Endodermal cell (in vitro differentiated cells): ENCODE results near the gene IFT122. TPM values are rescaled to one million over a fixed set of nuclear protein-coding genes. Genes with fewer than 3 reads are reported as not detected.
A peak's percentile ranks its signal among the peaks of the same experiment; 100 is the strongest.

ENCODE experiments used
- DNase-seq: peaks from one replicate; pipeline ENCODE4 v3.0.0-alpha.2; 2017
- H3K27ac ChIP-seq: 2 replicates; pipeline ENCODE4 v1.5.1; 2013; ENCODE audit warnings: mild to moderate bottlenecking, low read depth, low read length, moderate library complexity
- H3K27me3 ChIP-seq: 2 replicates; pipeline ENCODE4 v1.6.1; 2013; ENCODE audit warnings: mild to moderate bottlenecking, low read length, moderate library complexity; ENCODE audit not compliant: insufficient read depth, control insufficient read depth, poor library complexity, severe bottlenecking
- H3K36me3 ChIP-seq: 2 replicates; pipeline ENCODE4 v1.7.0; 2013; ENCODE audit warnings: mild to moderate bottlenecking, low read length, moderate library complexity; ENCODE audit not compliant: control insufficient read depth, insufficient read depth
- H3K4me1 ChIP-seq: one replicate; pipeline ENCODE4 v1.7.0; 2013; ENCODE audit warnings: low read length; ENCODE audit not compliant: control insufficient read depth, insufficient read depth
- H3K4me3 ChIP-seq: 2 replicates; pipeline ENCODE4 v1.5.1; 2013; ENCODE audit warnings: mild to moderate bottlenecking, low read length, moderate library complexity
- H3K9ac ChIP-seq: 2 replicates; pipeline ENCODE4 v1.6.1; 2013; ENCODE audit warnings: mild to moderate bottlenecking, low read length, moderate library complexity; ENCODE audit not compliant: poor library complexity, severe bottlenecking; ENCODE audit errors: extremely low read depth
- H3K9me3 ChIP-seq: 2 replicates; pipeline ENCODE4 v1.6.1; 2013; ENCODE audit warnings: mild to moderate bottlenecking, low read length, moderate library complexity; ENCODE audit not compliant: control insufficient read depth
- H3K27ac Mint-ChIP-seq: 2 replicates; pipeline ENCODE4 v1.8.0; 2020; ENCODE audit warnings: mixed read lengths
- H3K27me3 Mint-ChIP-seq: 2 replicates; pipeline ENCODE4 v1.8.0; 2021; ENCODE audit warnings: mild to moderate bottlenecking, mixed read lengths; ENCODE audit not compliant: insufficient read depth
- H3K36me3 Mint-ChIP-seq: 2 replicates; pipeline ENCODE4 v1.8.0; 2020; ENCODE audit warnings: low read depth, mixed read lengths
- H3K4me1 Mint-ChIP-seq: 2 replicates; pipeline ENCODE4 v1.8.0; 2020; ENCODE audit warnings: mixed read lengths
- H3K4me3 Mint-ChIP-seq: 2 replicates; pipeline ENCODE4 v1.8.0; 2020; ENCODE audit warnings: mild to moderate bottlenecking, moderate library complexity, mixed read lengths
- H3K9me3 Mint-ChIP-seq: 2 replicates; pipeline ENCODE4 v1.8.0; 2020; ENCODE audit warnings: mild to moderate bottlenecking, mixed read lengths
- CTCF ChIP-seq: fragments of 200-600 bp; sonication (generic); conservative IDR thresholded peaks from 2 replicates; pipeline ENCODE4 v1.5.0; 2021; ENCODE audit warnings: antibody characterized with exemption, mild to moderate bottlenecking
- WGBS, 2 experiments: methylation state at CpG; one replicate each; pipeline versions ENCODE4 v1.1.5 to v1.1.7; 2013; ENCODE audit warnings: missing lambda C conversion rate in 2 of 2, mixed read lengths in 1 of 2; ENCODE audit not compliant: insufficient coverage in 1 of 2, insufficient read length in 1 of 2; 5-methylcytosine and 5-hydroxymethylcytosine counted together
- total RNA-seq, 2 donors: library from RNA; stranded (reverse); fragmentation: NEBNext Ultra II Directional in 1 of 2; extraction: Animal tissue kit (Norgen Biotek cat#: 25700) in 1 of 2; gene quantifications; 2 replicates in 1 of 2; 3 replicates in 1 of 2; pipeline ENCODE4 v1.2.1, GENCODE V29; 2021

The IFT122 gene
- total RNA-seq, 2 donors from 2014 or later = 36.0 to 46.6 TPM

- Mint-ChIP-seq H3K4me3 (no peak overlapping the region), H3K36me3 (peaks cover 36% of the 10 kb centered on the region), H3K27ac (peak overlapping the region; percentile 74), H3K9me3 (no peaks in the 10 kb centered on the region), H3K4me1 (peaks cover 18% of the 10 kb centered on the region), H3K27me3 (no peaks in the 10 kb centered on the region)
- H3K4me1 ChIP-seq = no peaks in the 10 kb centered on the region
- no peak overlapping the region for H3K9ac ChIP-seq
- no peaks in the 10 kb centered on the region for H3K36me3 ChIP-seq
- DNase-seq = no peak
- no peak for TF ChIP-seq CTCF
- no peaks in the 10 kb centered on the region for H3K9me3 ChIP-seq
- H3K27ac ChIP-seq = no peak overlapping the region
- no peaks in the 10 kb centered on the region for H3K27me3 ChIP-seq
- 91% methylated on average over 10 to 15 of the region's 15 CpGs for WGBS, 2 experiments
- H3K4me3 ChIP-seq = no peak overlapping the region
These were observed 118.2 kb downstream of the IFT122 start for GRCh38 chr3:129558081-129558771.

- no peak overlapping the region for H3K4me3 Mint-ChIP-seq
- peaks cover 37% of the 10 kb centered on the region for H3K36me3 Mint-ChIP-seq
- Histone ChIP-seq H3K4me1 (no peaks in the 10 kb centered on the region), H3K27ac (no peak overlapping the region), H3K4me3 (no peak overlapping the region), H3K27me3 (no peaks in the 10 kb centered on the region), H3K9me3 (no peaks in the 10 kb centered on the region), H3K36me3 (no peaks in the 10 kb centered on the region), H3K9ac (no peak overlapping the region)
- H3K4me1 Mint-ChIP-seq = peaks cover 16% of the 10 kb centered on the region
- no peak for TF ChIP-seq CTCF
- H3K9me3 Mint-ChIP-seq = no peaks in the 10 kb centered on the region
- WGBS, 2 experiments = 92 to 94% methylated on average over 5 to 11 of the region's 11 CpGs
- no peaks in the 10 kb centered on the region for H3K27me3 Mint-ChIP-seq
- H3K27ac Mint-ChIP-seq = peak overlapping the region; percentile 74
- DNase-seq = no peak
These were observed 118.9 kb downstream of the IFT122 start for GRCh38 chr3:129558772-129559564.

GRCh38 chr3:129559565-129560079 is 119.6 kb downstream of the IFT122 start:
- Mint-ChIP-seq H3K27me3 (no peaks in the 10 kb centered on the region), H3K36me3 (peaks cover 37% of the 10 kb centered on the region), H3K9me3 (no peaks in the 10 kb centered on the region), H3K27ac (no peak overlapping the region), H3K4me1 (peaks cover 10% of the 10 kb centered on the region), H3K4me3 (no peak overlapping the region)
- no peaks in the 10 kb centered on the region for H3K4me1 ChIP-seq
- H3K27ac ChIP-seq = no peak overlapping the region
- no peak overlapping the region for H3K4me3 ChIP-seq
- H3K9me3 ChIP-seq = no peaks in the 10 kb centered on the region
- H3K36me3 ChIP-seq = no peaks in the 10 kb centered on the region
- DNase-seq = no peak
- no peak for TF ChIP-seq CTCF
- H3K27me3 ChIP-seq = no peaks in the 10 kb centered on the region
- WGBS, 2 experiments = 95 to 98% methylated on average over 19 to 20 of the region's 20 CpGs
- H3K9ac ChIP-seq = no peak overlapping the region
